HG02571 (cell line): Measurements from ENCODE around the gene DHRS12.
A peak's percentile ranks its signal among the peaks of the same experiment; 100 is the strongest.

ENCODE experiments used
- ATAC-seq: cut with Tn5 transposase; IDR thresholded peaks from one replicate; pipeline ENCODE4 v1.9.1; 2021; ENCODE audit warnings: mild to moderate bottlenecking, moderate library complexity; ENCODE audit not compliant: unreplicated experiment

The DHRS12 gene

GRCh38 chr13:51803422-51804294, at the start of gene DHRS12:
Gene DHRS12 (minus strand): TSS chr13:51804163. CDS start chr13:51799659, 4,504 bp downstream.
- peak; percentile 86 for ATAC-seq

GRCh38 chr13:51849145-51850101, 45.5 kb upstream of the DHRS12 start:
- ATAC-seq, result no peak

- no peak for ATAC-seq
These were observed 44.7 kb upstream of the DHRS12 start for GRCh38 chr13:51848674-51849073.

- ATAC-seq, result no peak
These were observed 42.8 kb upstream of the DHRS12 start for GRCh38 chr13:51846756-51847155.

GRCh38 chr13:51845574-51846318, 41.8 kb upstream of the DHRS12 start:
- no peak for ATAC-seq

- ATAC-seq, result no peak
These were observed 41.1 kb upstream of the DHRS12 start, which contains the start of gene TMEM272 for GRCh38 chr13:51844862-51845573. Gene TMEM272 (minus strand): TSS chr13:51845177. CDS start chr13:51838530, 6,647 bp downstream.

- no peak for ATAC-seq
These were observed 39.6 kb upstream of the DHRS12 start for GRCh38 chr13:51843529-51843928.

GRCh38 chr13:51841732-51842131, 37.8 kb upstream of the DHRS12 start:
- no peak for ATAC-seq

- ATAC-seq, result no peak
These were observed 37.0 kb upstream of the DHRS12 start for GRCh38 chr13:51840917-51841316.

GRCh38 chr13:51839711-51840540, 36.0 kb upstream of the DHRS12 start:
- no peak for ATAC-seq

GRCh38 chr13:51838240-51838846, 34.4 kb upstream of the DHRS12 start:
- no peak for ATAC-seq

GRCh38 chr13:51837016-51837415, 33.1 kb upstream of the DHRS12 start:
- ATAC-seq, result no peak

GRCh38 chr13:51834581-51835171, 30.7 kb upstream of the DHRS12 start:
- no peak for ATAC-seq

- no peak for ATAC-seq
These were observed 30.0 kb upstream of the DHRS12 start for GRCh38 chr13:51833980-51834379.

- ATAC-seq, result peak; percentile 61
These were observed 28.6 kb upstream of the DHRS12 start for GRCh38 chr13:51832471-51833152.

- ATAC-seq, result no peak
These were observed 27.6 kb upstream of the DHRS12 start for GRCh38 chr13:51831519-51831918.

GRCh38 chr13:51829568-51829899, 25.6 kb upstream of the DHRS12 start:
- no peak for ATAC-seq
